ENCODE results near the gene BRD9. TPM values are rescaled to one million over a fixed set of nuclear protein-coding genes. Genes with fewer than 3 reads are reported as not detected.
"Not testable (repeated sequence)": the region's sequence is repeated elsewhere in the genome, so short reads cannot be mapped to it uniquely, and the experiment has no call there.

BRD9 gene
- total RNA-seq, 1 donor from 2014 or later = 104 TPM

DNA sequence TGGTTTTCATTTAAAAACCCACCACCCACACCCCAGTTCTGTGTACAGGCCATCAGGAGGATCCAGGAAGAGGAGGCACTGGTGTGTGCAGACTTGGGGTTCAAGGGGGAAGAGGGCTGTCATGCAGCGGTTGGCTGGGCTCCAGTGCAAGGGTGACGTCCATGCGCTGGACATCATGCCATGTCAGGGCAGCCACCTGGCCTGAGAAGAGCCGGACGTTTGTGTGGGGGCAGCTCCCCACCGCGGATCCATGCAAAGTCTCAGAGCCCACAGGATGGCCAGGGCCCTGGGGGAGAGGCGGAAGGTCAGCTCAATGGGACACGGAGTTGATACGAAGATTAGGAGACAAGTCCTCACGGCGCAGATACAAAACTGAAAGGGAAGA is 11.1 kb downstream of the BRD9 start:
- no peak overlapping the region for H3K4me3 Mint-ChIP-seq (ENCODE audit: unreplicated experiment)
- no peak overlapping the region for H3K27ac Mint-ChIP-seq (ENCODE audit: unreplicated experiment)

DNA sequence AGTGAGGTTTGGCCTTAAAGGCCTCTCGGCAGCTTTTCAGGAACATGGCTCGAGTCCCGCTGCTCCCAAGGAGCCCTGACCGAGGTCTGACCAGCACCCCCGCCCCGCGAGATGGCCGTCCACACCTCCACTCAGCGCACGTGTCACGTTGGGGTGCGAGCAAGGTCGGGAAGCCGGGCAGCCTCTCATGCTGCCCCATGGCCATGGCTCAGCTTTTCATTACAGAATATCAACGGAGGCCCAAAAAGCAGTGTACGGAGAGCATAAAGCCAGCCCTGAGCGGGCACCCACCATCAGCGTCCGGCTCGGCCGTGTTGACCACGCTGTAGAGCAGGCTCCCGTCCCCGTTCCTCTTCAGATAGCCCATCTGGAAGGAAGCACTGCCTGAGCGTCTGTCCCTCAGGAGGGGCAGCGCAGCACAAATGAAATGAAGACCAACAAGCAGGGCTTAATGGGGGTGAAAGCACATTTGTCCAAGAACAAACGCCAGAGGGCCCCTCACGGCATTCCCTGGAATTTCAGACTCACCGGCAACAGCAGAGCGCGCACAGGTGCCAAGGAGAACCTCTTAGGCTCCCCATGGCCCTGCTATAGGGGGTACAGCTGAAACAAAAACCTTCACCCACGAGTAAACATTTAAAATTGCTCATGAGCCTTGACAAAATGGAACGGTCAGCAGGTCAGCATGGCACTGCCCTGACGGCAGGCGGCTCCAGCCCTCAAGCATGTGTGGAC is 11.6 kb downstream of the BRD9 start:
- no peak overlapping the region for H3K27ac Mint-ChIP-seq (ENCODE audit: unreplicated experiment)
- peaks cover 3% of the 10 kb centered on the region for H3K9me3 Mint-ChIP-seq (ENCODE audit: unreplicated experiment)
- H3K27me3 Mint-ChIP-seq (ENCODE audit: unreplicated experiment) = peaks cover 2% of the 10 kb centered on the region
- no peak for DNase-seq
- TF ChIP-seq, protein P1, sequence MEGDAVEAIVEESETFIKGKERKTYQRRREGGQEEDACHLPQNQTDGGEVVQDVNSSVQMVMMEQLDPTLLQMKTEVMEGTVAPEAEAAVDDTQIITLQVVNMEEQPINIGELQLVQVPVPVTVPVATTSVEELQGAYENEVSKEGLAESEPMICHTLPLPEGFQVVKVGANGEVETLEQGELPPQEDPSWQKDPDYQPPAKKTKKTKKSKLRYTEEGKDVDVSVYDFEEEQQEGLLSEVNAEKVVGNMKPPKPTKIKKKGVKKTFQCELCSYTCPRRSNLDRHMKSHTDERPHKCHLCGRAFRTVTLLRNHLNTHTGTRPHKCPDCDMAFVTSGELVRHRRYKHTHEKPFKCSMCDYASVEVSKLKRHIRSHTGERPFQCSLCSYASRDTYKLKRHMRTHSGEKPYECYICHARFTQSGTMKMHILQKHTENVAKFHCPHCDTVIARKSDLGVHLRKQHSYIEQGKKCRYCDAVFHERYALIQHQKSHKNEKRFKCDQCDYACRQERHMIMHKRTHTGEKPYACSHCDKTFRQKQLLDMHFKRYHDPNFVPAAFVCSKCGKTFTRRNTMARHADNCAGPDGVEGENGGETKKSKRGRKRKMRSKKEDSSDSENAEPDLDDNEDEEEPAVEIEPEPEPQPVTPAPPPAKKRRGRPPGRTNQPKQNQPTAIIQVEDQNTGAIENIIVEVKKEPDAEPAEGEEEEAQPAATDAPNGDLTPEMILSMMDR (IDR thresholded peaks at IDR 0.05; ENCODE audit: partially characterized antibody, unreplicated experiment) = no peak
- H3K36me3 Mint-ChIP-seq (ENCODE audit: unreplicated experiment) = peaks cover 19% of the 10 kb centered on the region
- H3K4me1 Mint-ChIP-seq (ENCODE audit: low read depth, unreplicated experiment) = no peaks in the 10 kb centered on the region
- no peak overlapping the region for H3K4me3 Mint-ChIP-seq (ENCODE audit: unreplicated experiment)

More for the DNA sequence above, 11.1 kb downstream of the BRD9 start:
- DNase-seq = no peak
- H3K9me3 Mint-ChIP-seq (ENCODE audit: unreplicated experiment) = peaks cover 3% of the 10 kb centered on the region
- peaks cover 2% of the 10 kb centered on the region for H3K27me3 Mint-ChIP-seq (ENCODE audit: unreplicated experiment)
- peaks cover 19% of the 10 kb centered on the region for H3K36me3 Mint-ChIP-seq (ENCODE audit: unreplicated experiment)
- TF ChIP-seq, protein P1 (IDR thresholded peaks at IDR 0.05; ENCODE audit: partially characterized antibody, unreplicated experiment) = no peak
- H3K4me1 Mint-ChIP-seq (ENCODE audit: low read depth, unreplicated experiment) = no peaks in the 10 kb centered on the region

DNA sequence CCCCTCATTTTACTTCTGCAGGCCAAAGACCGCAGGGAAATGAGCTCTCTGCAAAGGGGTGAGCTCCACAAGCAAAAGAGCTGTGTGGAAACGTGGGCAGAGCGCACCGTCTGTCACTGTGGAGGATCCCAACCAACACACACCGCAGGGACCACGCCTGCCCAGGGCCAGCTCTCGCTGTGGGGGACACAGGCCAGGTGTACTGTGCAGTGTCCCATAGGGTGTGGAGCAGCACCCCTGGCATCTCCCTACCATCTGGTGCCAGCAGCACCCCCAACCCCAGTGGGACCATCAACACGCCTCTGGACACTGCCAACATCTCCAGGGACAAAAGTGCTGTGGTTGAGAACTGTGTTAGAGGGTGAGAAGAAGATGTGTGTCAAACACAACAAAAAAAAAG is 13.9 kb downstream of the BRD9 start:
- H3K27ac Mint-ChIP-seq (ENCODE audit: unreplicated experiment); H3K27me3 Mint-ChIP-seq (ENCODE audit: unreplicated experiment); DNase-seq; H3K4me1 Mint-ChIP-seq (ENCODE audit: low read depth, unreplicated experiment); H3K4me3 Mint-ChIP-seq (ENCODE audit: unreplicated experiment); H3K9me3 Mint-ChIP-seq (ENCODE audit: unreplicated experiment): not testable (repeated sequence)
- peaks cover 20% of the 10 kb centered on the region for H3K36me3 Mint-ChIP-seq (ENCODE audit: unreplicated experiment)

DNA sequence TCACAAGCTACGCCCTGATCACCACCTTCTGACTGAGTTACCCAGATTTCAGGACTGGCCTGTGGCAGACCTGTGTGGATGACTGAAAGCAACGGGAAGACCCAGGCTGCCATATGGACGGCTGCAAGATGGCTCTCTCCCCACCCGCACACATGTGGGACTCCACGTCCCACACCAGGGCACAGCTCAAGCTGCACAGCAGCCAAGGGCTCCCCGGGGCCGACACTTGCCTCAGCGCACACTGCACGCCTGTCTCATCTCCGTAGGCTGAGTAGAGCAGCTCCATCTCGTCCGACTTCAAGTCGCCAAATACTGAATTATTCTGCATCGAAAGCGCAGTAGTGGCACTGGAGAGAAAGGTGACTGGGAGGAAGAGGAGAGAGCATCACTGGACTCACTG is 14.5 kb downstream of the BRD9 start:
- TF ChIP-seq, protein P1 (IDR thresholded peaks at IDR 0.05; ENCODE audit: partially characterized antibody, unreplicated experiment) = no peak
- no peaks in the 10 kb centered on the region for H3K4me1 Mint-ChIP-seq (ENCODE audit: low read depth, unreplicated experiment)
- peaks cover 17% of the 10 kb centered on the region for H3K36me3 Mint-ChIP-seq (ENCODE audit: unreplicated experiment)
- peaks cover 3% of the 10 kb centered on the region for H3K9me3 Mint-ChIP-seq (ENCODE audit: unreplicated experiment)
- DNase-seq = no peak
- H3K27me3 Mint-ChIP-seq (ENCODE audit: unreplicated experiment) = no peaks in the 10 kb centered on the region
- H3K27ac Mint-ChIP-seq (ENCODE audit: unreplicated experiment) = no peak overlapping the region
- H3K4me3 Mint-ChIP-seq (ENCODE audit: unreplicated experiment) = no peak overlapping the region

DNA sequence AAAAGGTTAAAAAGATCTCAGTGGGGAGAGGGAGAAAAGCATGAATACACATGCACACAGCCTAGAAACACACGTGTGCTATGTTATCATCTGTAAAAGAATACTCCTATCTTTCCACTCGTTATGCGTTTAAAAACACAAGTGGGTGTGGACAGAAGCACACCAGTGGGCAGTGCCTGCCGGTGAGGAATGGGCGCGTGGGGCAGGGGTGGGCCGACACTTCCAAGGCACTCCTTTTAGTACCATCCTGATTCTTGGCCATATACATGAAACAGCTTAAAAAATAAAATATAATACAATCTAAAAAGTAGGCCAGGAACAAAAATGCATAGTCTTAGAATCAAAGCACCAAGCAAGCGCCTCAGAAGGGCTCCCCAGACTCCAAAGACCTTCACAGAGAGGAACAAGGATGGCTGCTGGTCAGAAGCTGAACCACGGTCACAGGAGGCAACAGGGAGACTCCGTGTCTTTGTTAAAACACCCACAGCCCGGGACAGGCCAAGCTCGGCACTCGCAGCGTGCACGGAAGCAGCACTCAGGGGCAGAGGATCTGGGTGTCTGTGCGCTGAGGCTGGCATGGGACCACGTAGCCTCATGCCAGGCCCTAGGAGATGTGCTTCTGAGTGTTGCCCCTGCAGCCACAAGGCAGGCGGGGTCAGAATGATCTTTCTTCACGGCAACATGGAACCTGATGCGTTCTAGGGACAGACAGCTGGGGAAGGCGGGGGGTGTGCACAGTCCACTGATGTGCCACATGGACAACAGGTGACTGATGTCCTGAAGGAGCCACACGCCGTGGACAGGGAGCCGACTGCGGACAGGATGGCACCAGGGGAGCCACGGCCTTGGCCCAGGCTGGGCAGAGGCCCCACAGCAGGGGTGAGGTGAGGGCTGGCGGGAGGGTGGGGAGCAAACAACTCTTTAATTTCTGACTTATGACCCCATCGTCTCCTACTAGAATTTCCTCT is 15.9 kb downstream of the BRD9 start:
- TF ChIP-seq, protein P1 (IDR thresholded peaks at IDR 0.05; ENCODE audit: partially characterized antibody, unreplicated experiment) = no peak
- H3K27ac Mint-ChIP-seq (ENCODE audit: unreplicated experiment) = no peak overlapping the region
- no peaks in the 10 kb centered on the region for H3K4me1 Mint-ChIP-seq (ENCODE audit: low read depth, unreplicated experiment)
- H3K9me3 Mint-ChIP-seq (ENCODE audit: unreplicated experiment) = no peaks in the 10 kb centered on the region
- no peak overlapping the region for H3K4me3 Mint-ChIP-seq (ENCODE audit: unreplicated experiment)
- no peak for DNase-seq
- H3K27me3 Mint-ChIP-seq (ENCODE audit: unreplicated experiment) = no peaks in the 10 kb centered on the region
- H3K36me3 Mint-ChIP-seq (ENCODE audit: unreplicated experiment) = peaks cover 5% of the 10 kb centered on the region
